OCI-LY7 (cell line): ENCODE data around the gene OTOP3. TPM values are rescaled to one million over a fixed set of nuclear protein-coding genes. Genes with fewer than 3 reads are reported as not detected.

ENCODE experiments used
- BruUV-seq: library from RNA; stranded (reverse); fragments of 400-500 nt; replicated peaks from 2 replicates; lab custom pipeline; 2021; lab: Mats Ljungman, UMichigan
- CTCF ChIA-PET: fragments of 300-600 bp; sonication (Branson Sonifier 250); formaldehyde crosslinking; loops from one replicate; lab custom pipeline; 2022; ENCODE audit warnings: antibody characterized with exemption; ENCODE audit not compliant: unreplicated experiment; lab: Charles Lee
- POLR2A ChIA-PET: fragments of 300-600 bp; sonication (Branson Sonifier 250); formaldehyde crosslinking; loops from one replicate; lab custom pipeline; 2022; ENCODE audit warnings: antibody characterized with exemption; lab: Charles Lee
- DNase-seq: peaks from one replicate; pipeline ENCODE4 v3.0.0-alpha.2; 2015; ENCODE audit warnings: low spot score
- H2AFZ ChIP-seq: fragments of 200-600 bp; sonication (generic), shearing (Covaris generic); 2 replicates; pipeline ENCODE4 v1.6.1; 2014; ENCODE audit warnings: mild to moderate bottlenecking, antibody characterized with exemption, low read length, moderate library complexity
- H3K27ac ChIP-seq: fragments of 200-600 bp; sonication (generic); 2 replicates; pipeline ENCODE4 v1.5.1; 2014; ENCODE audit warnings: mixed run types, low read depth, mild to moderate bottlenecking, moderate library complexity, low read length, inconsistent platforms; ENCODE audit not compliant: poor library complexity, severe bottlenecking
- H3K36me3 ChIP-seq: fragments of 200-600 bp; sonication (generic); 2 replicates; pipeline ENCODE4 v1.6.1; 2014; ENCODE audit warnings: mild to moderate bottlenecking, antibody characterized with exemption, low read length, moderate library complexity, mixed read lengths; ENCODE audit not compliant: insufficient read depth
- H3K4me1 ChIP-seq: fragments of 200-600 bp; sonication (generic); 2 replicates; pipeline ENCODE4 v1.5.1; 2014; ENCODE audit warnings: mild to moderate bottlenecking, low read length; ENCODE audit not compliant: insufficient read depth, poor library complexity, severe bottlenecking
- H3K4me2 ChIP-seq: fragments of 200-600 bp; sonication (generic); 2 replicates; pipeline ENCODE4 v1.6.1; 2014; ENCODE audit warnings: mild to moderate bottlenecking, low read length
- H3K4me3 ChIP-seq: fragments of 200-600 bp; sonication (generic); 2 replicates; pipeline ENCODE4 v1.5.1; 2014; ENCODE audit warnings: mild to moderate bottlenecking, low read depth, low read length; ENCODE audit not compliant: poor library complexity, severe bottlenecking
- H3K79me2 ChIP-seq: fragments of 200-600 bp; sonication (generic); 2 replicates; pipeline ENCODE4 v1.6.1; 2016; ENCODE audit warnings: low read depth, mild to moderate bottlenecking, low read length, moderate library complexity, mixed read lengths; ENCODE audit not compliant: insufficient read depth
- H3K9me2 ChIP-seq: fragments of 200-600 bp; sonication (generic); 2 replicates; pipeline ENCODE4 v1.6.1; 2016; ENCODE audit warnings: mild to moderate bottlenecking, low read length, mixed read lengths; ENCODE audit not compliant: insufficient read depth
- H3K9me3 ChIP-seq: fragments of 200-600 bp; sonication (generic); 2 replicates; pipeline ENCODE4 v1.6.1; 2014; ENCODE audit warnings: mild to moderate bottlenecking, mixed run types, low read length, mixed read lengths
- H4K20me1 ChIP-seq: fragments of 200-600 bp; sonication (generic); 2 replicates; pipeline ENCODE4 v1.6.1; 2014; ENCODE audit warnings: mild to moderate bottlenecking, antibody characterized with exemption, low read length, moderate library complexity, mixed read lengths; ENCODE audit not compliant: insufficient read depth
- EZH2phosphoT487 ChIP-seq: fragments of 200-600 bp; sonication (generic); IDR thresholded peaks from 2 replicates; pipeline ENCODE4 v1.6.1; 2018; ENCODE audit warnings: low read depth, borderline replicate concordance, mild to moderate bottlenecking, mixed run types, antibody characterized with exemption, low read length, moderate library complexity, mixed read lengths
- intact Hi-C: fragments of 100-400 bp; cut with micrococcal nuclease; formaldehyde crosslinking; loops from one replicate; pipeline ENCODE4 v1.10.0; 2022; ENCODE audit not compliant: unreplicated experiment
- total RNA-seq, 2 experiments: library from RNA; depleted of rRNA in 1 of 2; stranded (reverse); fragments of >200 nt in 1 of 2; shearing (Covaris generic) in 1 of 2; gene quantifications; 2 replicates each; pipeline ENCODE4 v1.2.3, GENCODE V29; 2014 to 2022
- TF ChIP-seq, protein P1 (sequence below): fragments of 200-600 bp; sonication (generic); conservative IDR thresholded peaks from 2 replicates; pipeline ENCODE4 v1.5.1; 2014; ENCODE audit warnings: mild to moderate bottlenecking, antibody characterized with exemption, low read length, moderate library complexity, mixed read lengths

The OTOP3 gene
- total RNA-seq, 2 experiments from 2014 or later: not detected

DNA sequence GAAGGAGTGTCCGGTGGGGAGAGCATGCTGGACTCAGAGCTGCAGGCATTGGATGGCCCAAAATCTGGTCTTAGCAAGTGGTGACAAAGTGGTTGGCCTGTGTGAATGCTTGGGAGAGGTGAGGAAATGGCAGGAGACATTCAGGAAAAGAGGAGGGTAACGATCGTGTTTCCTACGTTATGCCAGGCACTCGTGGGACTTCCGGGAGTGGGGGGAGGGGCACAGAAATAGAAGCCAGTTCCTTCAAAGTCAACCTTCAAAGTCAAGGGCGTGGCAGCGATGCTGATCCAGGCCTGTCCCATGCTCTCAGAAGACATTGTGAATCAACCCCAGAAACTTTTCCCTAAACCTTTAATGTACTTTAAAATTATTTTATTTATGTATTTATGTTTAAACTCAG is 3.8 kb downstream of the OTOP3 start:
- H3K79me2 ChIP-seq: no peaks in the 10 kb centered on the region
- H3K4me3 ChIP-seq: no peak overlapping the region
- TF ChIP-seq, protein P1, sequence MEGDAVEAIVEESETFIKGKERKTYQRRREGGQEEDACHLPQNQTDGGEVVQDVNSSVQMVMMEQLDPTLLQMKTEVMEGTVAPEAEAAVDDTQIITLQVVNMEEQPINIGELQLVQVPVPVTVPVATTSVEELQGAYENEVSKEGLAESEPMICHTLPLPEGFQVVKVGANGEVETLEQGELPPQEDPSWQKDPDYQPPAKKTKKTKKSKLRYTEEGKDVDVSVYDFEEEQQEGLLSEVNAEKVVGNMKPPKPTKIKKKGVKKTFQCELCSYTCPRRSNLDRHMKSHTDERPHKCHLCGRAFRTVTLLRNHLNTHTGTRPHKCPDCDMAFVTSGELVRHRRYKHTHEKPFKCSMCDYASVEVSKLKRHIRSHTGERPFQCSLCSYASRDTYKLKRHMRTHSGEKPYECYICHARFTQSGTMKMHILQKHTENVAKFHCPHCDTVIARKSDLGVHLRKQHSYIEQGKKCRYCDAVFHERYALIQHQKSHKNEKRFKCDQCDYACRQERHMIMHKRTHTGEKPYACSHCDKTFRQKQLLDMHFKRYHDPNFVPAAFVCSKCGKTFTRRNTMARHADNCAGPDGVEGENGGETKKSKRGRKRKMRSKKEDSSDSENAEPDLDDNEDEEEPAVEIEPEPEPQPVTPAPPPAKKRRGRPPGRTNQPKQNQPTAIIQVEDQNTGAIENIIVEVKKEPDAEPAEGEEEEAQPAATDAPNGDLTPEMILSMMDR: no peak
- TF ChIP-seq EZH2phosphoT487: no peak
- H3K9me2 ChIP-seq: no peaks in the 10 kb centered on the region
- H2AFZ ChIP-seq: 0 out of 2 replicates have a peak overlapping the region, but pooled peaks have one; percentile 21
- intact Hi-C loops: no loop called here
- ChIA-PET CTCF (interaction anchor here (1.4 kb wide), 1 partner anchor 22 kb away, joined by 4 read pairs; no protein-coding TSS in a partner anchor), POLR2A (interaction anchor here (0.6 kb wide), 1 partner anchor 201 kb away, joined by 3 read pairs; no protein-coding TSS in a partner anchor)
- H3K9me3 ChIP-seq: no peaks in the 10 kb centered on the region
- BruUV-seq: no TSS peak
- no peaks in the 10 kb centered on the region for H4K20me1 ChIP-seq
- no peak overlapping the region for H3K27ac ChIP-seq
- DNase-seq: no peak
- no peaks in the 10 kb centered on the region for H3K36me3 ChIP-seq
- H3K4me2 ChIP-seq: 0 out of 2 replicates have a peak overlapping the region, but pooled peaks have one; percentile 15
- H3K4me1 ChIP-seq: peaks cover 5% of the 10 kb centered on the region

- Histone ChIP-seq H3K4me1 (peaks cover 5% of the 10 kb centered on the region), H2AFZ (no peak overlapping the region), H3K36me3 (no peaks in the 10 kb centered on the region), H3K4me2 (no peak overlapping the region), H3K27ac (no peak overlapping the region), H3K9me3 (no peaks in the 10 kb centered on the region), H3K4me3 (no peak overlapping the region), H3K79me2 (no peaks in the 10 kb centered on the region), H4K20me1 (no peaks in the 10 kb centered on the region), H3K9me2 (no peaks in the 10 kb centered on the region)
- no TSS peak for BruUV-seq
- ChIA-PET CTCF (no interaction called here), POLR2A (no interaction called here)
- intact Hi-C loops: no loop called here
- no peak for DNase-seq
- no peak for TF ChIP-seq EZH2phosphoT487
- TF ChIP-seq, protein P1: no peak
Measured at GRCh38 chr17:74941128-74941725, 5.5 kb downstream of the OTOP3 start.
